Esophagus muscularis mucosa (tissue), 4 donors: ENCODE data around the gene AGAP1. TPM values are rescaled to one million over a fixed set of nuclear protein-coding genes. Genes with fewer than 3 reads are reported as not detected.

Source experiments
- DNase-seq: peaks from one replicate; pipeline ENCODE4 v3.0.0-alpha.2; 2017; ENCODE audit errors: extremely low spot score
- H3K27ac ChIP-seq, 4 donors: fragments of 200-600 bp; sonication (generic); replicated peaks in 1 of 4; 1 replicate in 3 of 4; 2 replicates in 1 of 4; pipeline ENCODE4 v1.5.1; 2016 to 2019; ENCODE audit warnings: mild to moderate bottlenecking in 1 of 4
- H3K27me3 ChIP-seq, 4 donors: fragments of 200-600 bp; sonication (generic); one replicate each; pipeline versions ENCODE4 v1.5.1 to v1.6.0; 2016 to 2019
- H3K36me3 ChIP-seq, 4 donors: fragments of 200-600 bp; sonication (generic); one replicate each; pipeline ENCODE4 v1.5.1; 2016 to 2019
- H3K4me1 ChIP-seq, 4 donors: fragments of 200-600 bp; sonication (generic); one replicate each; pipeline ENCODE4 v1.5.1; 2016 to 2019
- H3K4me3 ChIP-seq, 4 donors: fragments of 200-600 bp; sonication (generic); 1 replicate in 2 of 4; 2 replicates in 2 of 4; pipeline ENCODE4 v1.5.1; 2016 to 2019; ENCODE audit warnings: mild to moderate bottlenecking in 4 of 4, moderate library complexity in 1 of 4
- H3K9me3 ChIP-seq, 4 donors: fragments of 200-600 bp; sonication (generic); 1 replicate in 3 of 4; 2 replicates in 1 of 4; pipeline ENCODE4 v1.5.1; 2016 to 2019
- CTCF ChIP-seq, 3 experiments: fragments of 200-600 bp in 2 of 3; fragments of 450-650 bp in 1 of 3; sonication (generic) in 2 of 3; IDR thresholded peaks; one replicate each; pipeline ENCODE4 v1.5.1; 2017 to 2019; ENCODE audit warnings: antibody characterized with exemption in 3 of 3, mild to moderate bottlenecking in 2 of 3, moderate library complexity in 1 of 3
- EP300 ChIP-seq: sonication (generic); formaldehyde crosslinking; IDR thresholded peaks from one replicate; pipeline ENCODE4 v1.6.1; 2017; ENCODE audit warnings: antibody characterized with exemption
- POLR2A ChIP-seq: fragments of 450-650 bp; IDR thresholded peaks from one replicate; pipeline ENCODE4 v1.6.1; 2017; ENCODE audit warnings: antibody characterized with exemption, moderate library complexity, mild to moderate bottlenecking, low read depth
- POLR2AphosphoS5 ChIP-seq, 2 donors: sonication (generic); formaldehyde crosslinking; IDR thresholded peaks; one replicate each; pipeline ENCODE4 v1.6.1; 2017; ENCODE audit warnings: antibody characterized with exemption in 2 of 2
- WGBS: methylation state at CpG from one replicate; pipeline ENCODE4 v1.1.5; 2018; 5-methylcytosine and 5-hydroxymethylcytosine counted together
- intact Hi-C: fragments of 100-400 bp; cut with DNase I; formaldehyde crosslinking; loops from one replicate; pipeline ENCODE4 v1.15.1; 2023
- total RNA-seq, 4 donors: library from RNA; depleted of rRNA; stranded (reverse); fragments of >200 nt; gene quantifications; one replicate each; pipeline versions ENCODE4 v1.1.0 to v1.2.1, GENCODE V29; 2016

AGAP1 gene
- total RNA-seq, 4 donors from 2014 or later: 37.9 to 62.4 (median 47.2) TPM

- intact Hi-C loops: no loop called here
- no peak overlapping the region for H3K4me3 ChIP-seq
- WGBS: 86% methylated on average over 21 of the region's 25 CpGs
- no peaks in the 10 kb centered on the region for H3K27me3 ChIP-seq
- DNase-seq: no peak
- TF ChIP-seq POLR2AphosphoS5 (IDR thresholded peaks at IDR 0.05) (no peak), EP300 (no peak), POLR2A (no peak), CTCF (IDR thresholded peaks at IDR 0.05) (no peak)
- H3K27ac ChIP-seq: no peak overlapping the region
- peaks cover 27 to 52% (median 41%) of the 10 kb centered on the region in 4 donors for H3K4me1 ChIP-seq
- no peaks in the 10 kb centered on the region for H3K9me3 ChIP-seq
- H3K36me3 ChIP-seq: no peaks in the 10 kb centered on the region
Measured at GRCh38 chr2:235506997-235507615, 13.3 kb downstream of the AGAP1 start.

GRCh38 chr2:235507928-235508327 is 14.1 kb downstream of the AGAP1 start:
- no peak overlapping the region for H3K4me3 ChIP-seq
- no peaks in the 10 kb centered on the region for H3K36me3 ChIP-seq
- H3K27me3 ChIP-seq: no peaks in the 10 kb centered on the region
- 96% methylated on average over 6 of the region's 6 CpGs for WGBS
- H3K9me3 ChIP-seq: no peaks in the 10 kb centered on the region
- intact Hi-C loops: no loop called here
- TF ChIP-seq CTCF (IDR thresholded peaks at IDR 0.05): no peak
- TF ChIP-seq POLR2A: no peak
- TF ChIP-seq EP300: no peak
- no peak for TF ChIP-seq POLR2AphosphoS5 (IDR thresholded peaks at IDR 0.05)
- no peak overlapping the region for H3K27ac ChIP-seq
- DNase-seq: no peak
- H3K4me1 ChIP-seq: peaks cover 21 to 45% (median 42%) of the 10 kb centered on the region in 4 donors

- TF ChIP-seq POLR2A (no peak), POLR2AphosphoS5 (IDR thresholded peaks at IDR 0.05) (no peak), CTCF (IDR thresholded peaks at IDR 0.05) (no peak), EP300 (no peak)
Measured at GRCh38 chr2:235508371-235509160, 14.7 kb downstream of the AGAP1 start.

GRCh38 chr2:235510318-235510717 is 16.5 kb downstream of the AGAP1 start:
- Histone ChIP-seq H3K9me3 (no peaks in the 10 kb centered on the region), H3K4me1 (peaks cover 8 to 40% (median 38%) of the 10 kb centered on the region in 4 donors), H3K4me3 (no peak overlapping the region), H3K27me3 (no peaks in the 10 kb centered on the region), H3K36me3 (no peaks in the 10 kb centered on the region), H3K27ac (no peak overlapping the region)
- TF ChIP-seq POLR2AphosphoS5 (IDR thresholded peaks at IDR 0.05): no peak
- TF ChIP-seq EP300: no peak
- no peak for TF ChIP-seq CTCF (IDR thresholded peaks at IDR 0.05)
- no peak for TF ChIP-seq POLR2A
- no peak for DNase-seq
- 68% methylated on average over 4 of the region's 4 CpGs for WGBS
- intact Hi-C loops: no loop called here

More at GRCh38 chr2:235508371-235509160, 14.7 kb downstream of the AGAP1 start:
- Histone ChIP-seq H3K27ac (no peak overlapping the region), H3K4me1 (peaks cover 21 to 41% (median 39%) of the 10 kb centered on the region in 4 donors), H3K36me3 (no peaks in the 10 kb centered on the region), H3K9me3 (no peaks in the 10 kb centered on the region), H3K27me3 (no peaks in the 10 kb centered on the region), H3K4me3 (no peak overlapping the region)
- WGBS: 93% methylated on average over 26 of the region's 26 CpGs
- DNase-seq: no peak
- intact Hi-C loops: no loop called here
